ENCODE data around the gene JAZF1. TPM values are rescaled to one million over a fixed set of nuclear protein-coding genes. Genes with fewer than 3 reads are reported as not detected.

The JAZF1 gene
- total RNA-seq, 2 experiments from 2014 or later: 2.1 to 2.8 TPM

DNA sequence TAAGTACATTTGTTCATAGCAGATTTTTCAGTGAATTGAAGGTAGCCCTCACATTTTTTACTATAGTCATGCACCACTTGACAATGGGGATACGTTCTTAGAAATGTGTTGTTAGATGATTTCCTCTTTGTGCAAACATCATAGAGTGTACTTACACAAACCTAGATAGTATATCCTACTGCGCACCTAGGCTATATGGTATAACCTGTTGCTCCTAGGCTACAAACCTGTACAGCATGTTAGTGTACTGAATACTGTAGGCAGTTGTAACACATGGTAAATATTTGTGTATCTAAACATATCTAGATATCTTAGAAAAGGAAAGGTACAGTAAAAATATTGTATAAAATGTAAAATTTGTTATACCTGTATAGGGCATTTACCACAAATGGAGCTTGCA, 399.4 kb downstream of the JAZF1 start:
- no peak overlapping the region for H3K27ac Mint-ChIP-seq
- peaks cover 15% of the 10 kb centered on the region for H3K36me3 Mint-ChIP-seq
- no peaks in the 10 kb centered on the region for H3K27me3 Mint-ChIP-seq
- no peak for ATAC-seq
- no peaks in the 10 kb centered on the region for H3K9me3 Mint-ChIP-seq (ENCODE audit: low read depth)
- no peak overlapping the region for H3K4me3 Mint-ChIP-seq
- peaks cover 5% of the 10 kb centered on the region for H3K4me1 Mint-ChIP-seq
- DNase-seq: no peak
- CTCF ChIA-PET: no interaction called here

Other genes starting within 250 kb of the JAZF1 start
- gene CREB5, start 231.7 kb upstream of the JAZF1 start, total RNA-seq: not detected

Measured in activated CD8-positive, alpha-beta memory T cell treated with anti-CD3 and anti-CD28 coated beads, Interleukin-2, amount 10 ng/mL, durations not matched to agents 7 days and 5 days (primary cell).